NCI-H526 (cell line): ENCODE data around the gene OVOL3.
A peak's percentile ranks its signal among the peaks of the same experiment; 100 is the strongest.
"Not testable (repeated sequence)": the region's sequence is repeated elsewhere in the genome, so short reads cannot be mapped to it uniquely, and the experiment has no call there.

Experiments
- DNase-seq, 2 experiments: peaks; one replicate each; lab custom pipeline; 2025; lab: John Stamatoyannopoulos, UW

The OVOL3 gene

GRCh38 chr19:36110487-36111199 is at the start of gene OVOL3:
Gene OVOL3, plus strand, starts transcription at chr19:36111143. Its CDS starts 60 bp downstream, at chr19:36111203.
- DNase-seq: peak; percentile 92 to 96

GRCh38 chr19:36061367-36061766 is 49.6 kb upstream of the OVOL3 start:
- DNase-seq: no peak

GRCh38 chr19:36064826-36065225 is 46.1 kb upstream of the OVOL3 start:
- no peak for DNase-seq

DNA sequence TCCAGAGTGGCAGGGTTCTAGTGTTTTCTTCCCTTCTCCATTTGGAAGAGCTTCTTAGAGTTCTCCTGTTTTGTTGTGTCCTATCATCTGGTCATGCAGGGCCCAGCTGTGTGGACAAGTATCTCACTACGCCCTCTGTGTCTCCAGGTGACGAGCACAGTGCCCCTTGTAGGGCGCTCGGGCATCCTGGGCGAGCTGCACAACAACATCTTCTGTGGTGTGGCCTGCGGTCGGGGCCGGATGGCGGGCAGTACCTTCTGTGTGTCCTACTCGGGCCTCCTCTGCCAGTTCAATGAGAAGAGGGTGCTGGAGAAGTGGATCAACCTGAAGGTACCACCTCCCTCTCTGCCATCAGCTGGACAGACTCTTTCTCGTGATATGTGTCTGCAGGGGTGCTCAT is 43.3 kb upstream of the OVOL3 start:
- DNase-seq: no peak

- not testable (repeated sequence) for DNase-seq
Observed at GRCh38 chr19:36068810-36069499, 42.0 kb upstream of the OVOL3 start.

DNA sequence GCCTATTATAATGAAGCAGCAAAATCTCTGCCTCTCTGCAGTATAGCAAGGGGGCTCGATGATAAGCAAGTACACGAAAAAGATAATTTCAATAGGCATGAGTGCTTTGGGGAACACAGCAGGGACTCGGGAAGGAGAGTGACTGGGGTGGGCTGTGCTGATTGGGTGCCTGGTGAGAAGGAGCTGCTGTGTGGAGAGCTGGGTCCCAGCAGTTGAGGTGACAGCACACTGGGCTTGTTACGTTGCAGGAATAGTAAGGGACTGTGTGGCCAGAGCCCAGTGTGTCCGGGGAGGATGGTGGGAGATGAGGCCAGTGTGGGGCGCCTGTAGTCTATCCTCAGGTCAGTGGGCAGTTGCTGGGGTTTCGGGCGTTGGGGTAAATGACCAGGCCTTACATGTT is 38.9 kb upstream of the OVOL3 start:
- DNase-seq: no peak

DNA sequence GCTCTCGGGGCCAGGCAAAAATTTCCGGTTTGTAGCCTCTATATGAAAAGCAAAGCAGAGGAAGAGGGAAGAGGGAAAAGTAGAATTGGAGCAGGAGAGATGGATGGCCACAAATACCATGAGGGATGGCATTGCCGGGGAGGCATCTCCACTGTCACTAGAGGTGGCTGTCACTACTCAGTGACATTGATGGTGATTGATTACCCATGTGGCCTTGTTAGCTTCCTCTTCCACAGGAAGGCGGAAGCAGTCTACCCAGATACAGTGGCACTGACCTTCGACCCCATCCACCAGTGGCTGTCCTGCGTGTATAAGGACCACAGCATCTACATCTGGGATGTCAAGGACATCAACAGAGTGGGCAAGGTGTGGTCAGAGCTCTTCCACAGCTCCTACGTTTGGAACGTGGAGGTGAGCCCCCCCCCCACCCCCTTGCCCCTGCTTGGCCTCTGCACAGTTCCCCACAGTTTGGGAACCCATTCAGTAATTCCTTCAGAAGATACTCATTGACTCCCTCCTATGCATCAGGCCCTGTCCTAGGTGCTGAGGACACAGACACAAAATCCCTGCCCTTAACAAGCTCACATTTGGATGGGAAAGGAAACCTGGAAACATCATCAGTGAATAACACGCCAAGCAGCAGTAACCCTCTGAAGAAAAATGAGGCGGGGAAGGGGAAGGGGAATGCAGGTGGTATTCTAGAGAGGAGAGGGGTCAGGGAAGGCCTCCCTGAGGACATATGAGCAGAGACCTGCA is 37.6 kb upstream of the OVOL3 start:
- no peak for DNase-seq

GRCh38 chr19:36079389-36079945 is 31.5 kb upstream of the OVOL3 start:
- no peak for DNase-seq

DNA sequence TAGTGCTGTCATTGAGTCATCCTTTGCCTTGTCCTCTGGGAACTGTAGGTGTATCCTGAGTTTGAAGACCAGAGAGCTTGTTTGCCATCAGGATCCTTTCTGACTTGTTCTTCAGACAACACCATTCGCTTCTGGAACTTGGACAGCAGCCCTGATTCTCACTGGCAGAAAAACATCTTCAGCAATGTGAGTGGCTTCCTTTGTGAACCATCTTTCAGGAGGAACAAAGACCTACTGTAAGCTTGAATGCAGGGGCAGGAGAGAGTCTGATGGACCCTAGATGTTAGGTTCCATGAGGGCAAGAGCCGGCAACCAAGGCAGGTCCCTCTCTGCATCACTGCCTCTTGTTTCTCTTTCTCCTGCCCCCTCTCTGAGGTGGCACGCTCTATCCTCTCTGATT is 29.6 kb upstream of the OVOL3 start:
- DNase-seq: no peak

- DNase-seq: no peak
Observed at GRCh38 chr19:36081894-36082293, 29.0 kb upstream of the OVOL3 start.

GRCh38 chr19:36082916-36083315 is 28.0 kb upstream of the OVOL3 start:
- no peak for DNase-seq

GRCh38 chr19:36084231-36085009 is 26.5 kb upstream of the OVOL3 start:
- no peak for DNase-seq

DNA sequence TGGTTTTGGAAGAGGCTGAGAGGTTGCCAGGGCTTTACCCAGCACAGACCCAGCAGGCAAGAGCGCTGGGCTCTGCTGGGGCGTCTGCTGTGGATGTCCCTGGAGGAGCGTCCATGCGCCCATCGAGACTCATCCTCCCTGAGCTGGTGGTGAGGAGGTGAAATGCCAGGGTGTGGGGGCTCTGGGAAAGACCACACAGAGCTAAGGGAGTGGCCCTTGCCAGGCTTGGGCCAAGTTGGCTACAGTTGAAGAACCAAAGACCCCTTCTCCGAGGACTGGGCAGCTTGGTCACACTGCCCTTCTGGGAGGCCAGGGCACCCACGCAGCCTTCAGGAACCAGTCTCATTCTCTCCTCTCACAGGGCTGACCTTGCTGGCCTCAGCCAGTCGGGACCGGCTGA is 24.6 kb upstream of the OVOL3 start:
- DNase-seq: no peak

GRCh38 chr19:36089847-36090246 is 21.1 kb upstream of the OVOL3 start:
- DNase-seq: no peak

- no peak for DNase-seq
Observed at GRCh38 chr19:36090910-36091695, 19.8 kb upstream of the OVOL3 start.

DNA sequence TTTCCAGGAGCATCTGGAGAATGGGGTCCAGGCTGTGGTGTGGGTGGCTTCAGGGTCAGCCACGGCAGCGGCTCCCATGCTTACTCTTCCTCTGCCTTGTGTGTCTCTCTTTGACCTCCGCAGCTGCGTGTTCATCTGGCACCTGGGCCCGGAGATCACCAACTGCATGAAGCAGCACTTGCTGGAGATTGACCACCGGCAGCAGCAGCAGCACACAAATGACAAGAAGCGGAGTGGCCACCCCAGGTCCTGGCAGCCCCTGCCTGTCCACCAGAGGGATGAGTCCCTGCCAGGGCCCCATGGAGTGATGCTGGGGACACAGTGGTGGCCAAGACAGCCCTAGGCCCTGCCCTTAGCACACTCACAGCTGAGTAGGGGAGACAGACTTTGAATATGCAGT is 18.4 kb upstream of the OVOL3 start:
- no peak for DNase-seq

GRCh38 chr19:36093146-36093662 is 17.7 kb upstream of the OVOL3 start:
- DNase-seq: no peak

DNA sequence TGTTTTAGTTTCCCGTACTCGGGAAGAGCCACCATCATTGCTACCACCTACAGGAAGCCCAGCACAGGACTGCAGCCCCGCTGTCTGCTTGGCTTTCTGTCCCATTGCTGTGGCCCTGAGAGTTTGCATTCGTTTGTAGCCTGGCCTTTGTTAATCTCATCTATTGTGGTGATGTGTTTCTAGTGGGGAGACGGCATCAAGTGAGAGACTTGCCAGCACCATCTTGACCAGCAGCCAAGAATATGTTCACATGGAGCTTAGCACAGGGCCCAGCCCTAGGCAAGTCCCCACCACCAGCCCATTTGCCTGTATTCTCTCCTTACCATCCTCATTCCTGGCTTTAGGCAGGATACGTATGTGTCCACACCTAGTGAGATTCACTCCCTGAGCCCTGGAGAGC is 17.3 kb upstream of the OVOL3 start:
- no peak for DNase-seq

- DNase-seq: no peak
Observed at GRCh38 chr19:36097036-36097435, 13.9 kb upstream of the OVOL3 start.

DNA sequence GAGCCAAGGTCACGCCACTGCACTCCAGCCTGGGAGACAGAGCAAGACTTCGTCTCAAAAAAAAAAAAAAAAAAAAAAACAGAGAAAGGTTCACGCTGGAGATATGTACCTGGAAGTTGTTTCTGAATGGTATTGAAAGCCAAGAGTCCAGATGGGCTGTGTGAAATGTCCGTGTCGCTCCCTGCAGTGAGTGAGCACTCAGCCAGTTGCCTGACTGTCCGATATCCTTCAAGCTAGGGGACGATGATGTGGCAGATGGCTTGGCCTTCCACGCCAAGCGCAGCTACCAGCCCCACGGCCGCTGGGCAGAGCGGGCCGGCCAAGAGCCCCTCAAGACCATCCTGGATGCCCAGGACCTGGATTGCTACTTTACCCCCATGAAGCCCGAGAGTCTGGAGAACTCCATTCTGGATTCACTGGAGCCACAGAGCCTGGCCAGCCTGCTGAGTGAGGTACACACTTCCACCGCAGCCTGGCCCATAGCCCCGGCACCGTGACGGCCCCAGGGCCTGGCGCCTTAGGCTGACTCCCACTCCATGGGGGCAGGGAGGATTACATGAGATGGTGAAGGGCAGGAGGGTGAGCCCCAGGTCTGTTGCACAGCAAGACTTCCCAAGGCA is 11.7 kb upstream of the OVOL3 start:
- DNase-seq: no peak
